Stimulated activated CD4-positive, alpha-beta T cell treated with anti-CD3 and anti-CD28 coated beads, Interleukin-1b, Interleukin-23, amount 100 ng/mL, for 24 hours (primary cell): ENCODE data around the gene SMIM1.

Experiments used
- DNase-seq, 4 experiments: peaks; one replicate each; pipeline ENCODE4 v3.0.0-alpha.2; 2020; ENCODE audit warnings: low read depth in 4 of 4, low spot score in 1 of 4

SMIM1 gene

DNA sequence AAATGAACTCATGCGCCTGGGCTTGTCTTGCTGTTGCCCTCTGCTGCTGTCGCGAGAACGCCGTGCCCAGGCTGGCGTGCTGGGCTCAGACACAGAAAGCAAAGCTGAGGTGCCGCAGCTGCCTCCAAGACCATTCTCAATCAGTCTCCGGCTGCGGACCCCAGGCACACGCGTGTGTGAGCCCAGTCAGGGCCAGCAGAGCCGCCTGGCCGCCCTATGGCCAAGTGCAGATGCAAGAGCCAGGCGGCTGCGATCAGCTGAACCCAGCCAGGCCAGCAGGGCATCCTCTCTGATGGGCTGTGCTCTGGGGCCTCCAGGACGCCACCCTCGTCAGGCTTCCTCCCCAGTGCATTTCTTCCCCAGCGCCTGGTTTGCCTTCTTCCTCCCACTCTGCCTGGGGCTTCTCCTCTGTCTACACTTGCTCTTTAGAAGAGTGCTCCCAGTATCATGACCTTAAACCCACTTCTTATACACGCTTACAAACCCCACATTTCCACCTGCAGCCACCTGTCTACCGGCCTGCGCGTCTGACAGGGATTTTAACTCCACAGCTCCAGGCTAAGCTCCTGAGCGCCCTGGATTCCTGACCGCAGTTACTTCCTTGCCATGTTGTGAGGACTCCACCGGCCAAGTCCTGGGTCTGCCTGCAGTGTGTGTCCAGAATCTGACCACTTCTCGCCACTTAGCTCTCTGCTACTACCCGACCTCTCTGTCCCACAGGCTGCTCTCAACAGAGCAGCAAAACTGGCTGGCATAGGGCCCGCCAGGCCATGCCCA is 45.5 kb downstream of the SMIM1 start:
- DNase-seq, result no peak

DNA sequence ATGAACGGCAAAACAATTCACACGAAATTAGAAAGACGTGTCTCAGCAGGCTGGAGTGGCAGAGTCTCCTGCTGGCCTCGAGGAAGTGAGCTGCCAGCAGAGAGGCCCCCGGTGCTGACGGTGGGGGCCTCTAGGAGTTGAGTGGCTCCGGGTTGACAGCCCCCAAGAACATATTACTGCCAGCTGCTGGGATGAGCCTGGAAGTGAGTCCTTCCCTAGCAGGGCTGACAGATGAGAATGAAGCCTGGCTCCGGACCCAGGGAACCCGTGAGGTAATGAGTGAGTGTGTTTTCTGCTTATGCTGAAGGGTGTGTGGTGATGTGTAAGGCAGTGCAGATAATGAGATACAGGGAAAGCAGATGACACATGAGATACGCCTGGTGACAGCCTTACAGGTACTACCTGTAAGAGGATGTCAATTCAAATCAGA is 47.2 kb downstream of the SMIM1 start:
- DNase-seq, result no peak

DNA sequence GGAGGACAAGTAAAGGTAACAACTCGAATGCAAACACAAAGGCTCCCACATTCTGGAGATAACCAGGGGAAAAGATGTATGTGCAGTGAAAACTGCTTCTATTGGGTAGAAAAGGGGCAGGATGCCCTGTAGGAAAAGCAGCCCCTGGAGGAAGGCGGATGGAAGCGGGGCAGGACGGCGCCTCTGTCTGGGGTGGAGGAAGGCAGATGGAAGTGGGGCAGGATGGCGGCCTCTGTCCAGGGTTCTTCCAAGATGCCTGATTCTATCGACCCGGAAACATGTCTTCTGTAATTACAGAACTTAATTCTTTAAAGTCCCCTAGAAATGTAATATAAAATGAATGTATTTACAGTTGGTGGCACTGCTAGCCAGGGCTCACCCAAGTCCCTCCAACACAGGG is 47.8 kb downstream of the SMIM1 start:
- no peak for DNase-seq

DNA sequence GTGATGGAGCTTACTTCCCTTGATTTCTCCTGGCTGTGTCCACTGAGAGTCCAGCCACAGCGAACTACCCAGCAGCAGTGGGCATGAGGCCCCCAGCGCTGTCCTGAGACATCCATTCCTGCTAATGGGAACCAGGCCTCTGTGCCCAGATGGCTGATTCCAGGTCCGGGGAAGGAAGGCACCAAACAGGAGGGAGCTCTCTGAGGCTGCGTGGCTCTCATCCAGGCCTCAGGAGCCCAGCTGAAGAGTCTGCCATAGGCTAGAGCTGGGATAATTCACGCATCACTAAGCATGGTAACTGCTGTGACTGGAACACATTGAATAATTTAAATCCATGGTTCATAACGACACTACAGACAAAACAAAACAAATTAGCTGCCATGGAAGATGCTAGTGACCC is 48.5 kb downstream of the SMIM1 start:
- DNase-seq, result no peak

DNA sequence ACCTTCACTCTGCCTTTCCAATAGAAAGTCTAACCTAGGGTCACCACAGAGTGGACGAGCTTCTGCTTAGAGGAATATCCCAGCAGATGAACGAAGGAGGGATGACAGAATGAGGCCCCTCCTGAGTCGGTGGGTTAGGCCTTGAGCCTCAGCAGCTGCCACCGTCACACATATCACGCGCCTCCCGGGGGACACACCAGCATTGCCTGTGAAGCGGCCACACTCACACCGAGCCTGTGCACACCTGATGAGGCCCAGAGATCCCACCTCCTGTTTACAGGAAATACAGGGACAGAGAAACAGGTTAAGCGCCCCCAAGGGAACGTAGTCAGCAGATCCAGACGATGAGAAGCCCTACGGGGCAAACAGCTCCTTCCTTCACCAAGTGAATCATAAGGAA is 48.9 kb downstream of the SMIM1 start:
- DNase-seq, result no peak

DNA sequence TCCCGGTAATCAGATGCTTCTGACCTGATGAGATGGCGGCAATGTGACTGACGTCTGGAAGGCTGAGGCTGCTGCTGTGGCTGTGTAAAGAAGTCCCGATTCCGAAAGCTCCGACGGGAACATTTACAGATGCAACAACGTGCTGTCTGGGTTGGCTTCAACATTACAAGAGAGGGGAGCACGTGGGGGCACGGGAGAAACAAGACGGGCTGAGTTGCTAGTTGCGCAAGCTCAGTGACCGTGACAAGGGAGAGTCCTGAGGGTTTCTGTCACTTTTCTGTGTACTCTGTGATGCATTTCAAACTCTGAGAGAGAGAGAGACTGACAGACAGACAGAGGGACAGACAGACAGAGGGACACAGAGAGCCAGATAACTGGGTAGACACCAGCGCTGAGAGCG is 49.4 kb downstream of the SMIM1 start:
- no peak for DNase-seq

DNA sequence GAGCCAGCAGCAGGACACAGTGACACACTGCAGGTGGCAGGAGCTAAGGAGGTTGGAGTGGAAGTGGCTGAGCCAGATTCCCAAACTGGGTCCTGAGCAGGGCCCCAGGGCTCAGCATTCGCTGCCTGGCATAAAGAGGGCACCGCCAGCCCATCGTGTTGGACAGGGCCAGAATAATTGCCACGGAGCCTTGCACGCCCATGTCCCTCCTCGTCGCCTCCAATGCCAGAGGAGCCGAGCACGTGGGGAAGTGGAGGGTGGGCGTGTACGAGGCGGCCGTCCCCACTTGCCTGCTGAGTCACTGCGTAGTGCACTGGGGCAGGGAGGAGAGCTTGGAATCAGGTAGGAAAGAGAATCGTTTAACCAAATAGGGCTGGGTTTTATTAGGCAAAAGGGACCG is 49.9 kb downstream of the SMIM1 start:
- DNase-seq, result no peak

DNA sequence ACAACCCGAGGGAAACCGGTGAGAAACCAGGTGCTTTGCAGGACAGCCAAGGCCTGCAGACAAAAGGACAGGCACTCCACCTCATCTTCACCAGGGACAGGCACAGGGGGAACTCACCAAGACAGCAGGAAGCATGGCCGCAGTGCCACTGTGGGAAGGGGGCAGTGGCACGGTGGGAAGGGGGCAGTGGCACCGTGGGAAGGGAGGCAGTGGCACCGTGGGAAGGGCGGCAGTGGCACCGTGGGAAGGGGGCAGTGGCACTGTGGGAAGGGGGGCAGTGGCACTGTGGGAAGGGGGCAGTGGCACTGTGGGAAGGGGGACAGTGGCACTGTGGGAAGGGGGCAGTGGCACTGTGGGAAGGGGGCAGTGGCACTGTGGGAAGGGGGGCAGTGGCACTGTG is 52.1 kb downstream of the SMIM1 start:
- DNase-seq, result no peak

DNA sequence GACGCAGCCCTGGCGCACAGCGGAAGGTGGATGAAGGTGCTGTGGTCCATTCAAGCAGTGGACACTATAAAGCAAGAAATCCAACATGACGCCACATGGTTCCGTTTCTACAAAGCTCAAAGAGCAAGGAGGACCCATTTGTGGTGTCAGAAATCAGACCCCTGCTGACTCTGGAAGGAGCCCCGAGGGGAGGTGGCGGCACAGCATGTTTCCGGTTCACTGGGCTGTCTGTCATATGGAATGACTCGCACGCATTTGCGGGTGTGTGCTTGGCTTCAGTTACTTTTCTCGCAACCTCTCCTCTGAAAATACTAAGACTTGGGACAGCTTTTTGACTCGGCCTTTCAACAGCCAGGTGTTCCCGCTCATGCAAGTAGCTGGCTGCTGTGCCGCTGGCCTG is 52.8 kb downstream of the SMIM1 start:
- DNase-seq, result no peak
